Parathyroid adenoma (tissue), 2 donors: Measurements from ENCODE around the gene KPNA1.
A peak's percentile ranks its signal among the peaks of the same experiment; 100 is the strongest.
"Not testable (repeated sequence)": the region's sequence is repeated elsewhere in the genome, so short reads cannot be mapped to it uniquely, and the experiment has no call there.

Source experiments
- H2AFZ ChIP-seq: fragments of 300-600 bp; sonication (generic); one replicate; pipeline ENCODE4 v1.7.0; 2017; ENCODE audit warnings: antibody characterized with exemption, mild to moderate bottlenecking
- H3K27ac ChIP-seq: fragments of 300-600 bp; sonication (generic); one replicate; pipeline ENCODE4 v1.7.0; 2017
- H3K27me3 ChIP-seq: fragments of 300-600 bp; sonication (generic); one replicate; pipeline ENCODE4 v1.7.0; 2017; ENCODE audit warnings: low read length; ENCODE audit not compliant: control insufficient read depth, insufficient read depth
- H3K36me3 ChIP-seq: fragments of 300-600 bp; sonication (generic); one replicate; pipeline ENCODE4 v1.7.0; 2017; ENCODE audit warnings: low read length; ENCODE audit not compliant: control insufficient read depth, insufficient read depth
- H3K4me1 ChIP-seq: fragments of 300-600 bp; sonication (generic); one replicate; pipeline ENCODE4 v1.7.0; 2017; ENCODE audit warnings: control low read depth
- H3K4me2 ChIP-seq: fragments of 300-600 bp; sonication (generic); one replicate; pipeline ENCODE4 v1.7.0; 2017; ENCODE audit warnings: low read length
- H3K4me3 ChIP-seq: fragments of 300-600 bp; sonication (generic); one replicate; pipeline ENCODE4 v1.7.0; 2017; ENCODE audit warnings: low read depth, low read length
- H3K79me2 ChIP-seq: fragments of 300-600 bp; sonication (generic); one replicate; pipeline ENCODE4 v1.7.0; 2017; ENCODE audit warnings: control low read depth
- H3K9ac ChIP-seq: fragments of 300-600 bp; sonication (generic); one replicate; pipeline ENCODE4 v1.7.0; 2017; ENCODE audit warnings: mild to moderate bottlenecking
- H3K9me3 ChIP-seq: fragments of 300-600 bp; sonication (generic); one replicate; pipeline ENCODE4 v1.7.0; 2017; ENCODE audit warnings: low read length; ENCODE audit not compliant: control insufficient read depth
- CTCF ChIP-seq: fragments of 300-600 bp; sonication (generic); IDR thresholded peaks from one replicate; pipeline ENCODE4 v1.7.0; 2017; ENCODE audit warnings: antibody characterized with exemption, mild to moderate bottlenecking
- donor health status: primary hyperparathyroidism.

KPNA1 gene

GRCh38 chr3:122515020-122515468 is 305 bp upstream of the KPNA1 start:
- Histone ChIP-seq H3K27ac (peak overlapping the region; percentile 95), H3K4me3 (peak overlapping the region; percentile 95), H3K4me1 (peaks cover 12% of the 10 kb centered on the region), H3K79me2 (peaks cover 21% of the 10 kb centered on the region), H2AFZ (peak overlapping the region; percentile 83), H3K27me3 (no peaks in the 10 kb centered on the region), H3K9me3 (no peaks in the 10 kb centered on the region), H3K9ac (no peak overlapping the region), H3K36me3 (no peaks in the 10 kb centered on the region), H3K4me2 (peak overlapping the region; percentile 52)
- no peak for TF ChIP-seq CTCF

GRCh38 chr3:122513386-122514122 is 1.2 kb downstream of the KPNA1 start:
- TF ChIP-seq CTCF = no peak
- Histone ChIP-seq H3K4me3 (peak overlapping the region; percentile 95), H3K9ac (no peak overlapping the region), H3K4me1 (peaks cover 12% of the 10 kb centered on the region), H3K36me3 (no peaks in the 10 kb centered on the region), H3K27me3 (no peaks in the 10 kb centered on the region), H3K4me2 (peak overlapping the region; percentile 62), H3K79me2 (peaks cover 36% of the 10 kb centered on the region), H3K27ac (peak overlapping the region; percentile 95), H2AFZ (no peak overlapping the region), H3K9me3 (no peaks in the 10 kb centered on the region)

GRCh38 chr3:122512284-122512683 is 2.5 kb downstream of the KPNA1 start:
- Histone ChIP-seq H3K27ac (no peak overlapping the region), H3K36me3 (no peaks in the 10 kb centered on the region), H3K4me1 (peaks cover 12% of the 10 kb centered on the region), H3K27me3 (no peaks in the 10 kb centered on the region), H2AFZ (no peak overlapping the region), H3K79me2 (peaks cover 41% of the 10 kb centered on the region), H3K9me3 (no peaks in the 10 kb centered on the region), H3K4me3 (no peak overlapping the region), H3K9ac (no peak overlapping the region), H3K4me2 (no peak overlapping the region)
- no peak for TF ChIP-seq CTCF

GRCh38 chr3:122510878-122511535 is 3.7 kb downstream of the KPNA1 start:
- Histone ChIP-seq H2AFZ (no peak overlapping the region), H3K36me3 (no peaks in the 10 kb centered on the region), H3K4me2 (peak overlapping the region; percentile 10), H3K79me2 (peaks cover 48% of the 10 kb centered on the region), H3K4me3 (no peak overlapping the region), H3K9me3 (no peaks in the 10 kb centered on the region), H3K27ac (peak overlapping the region; percentile 64), H3K27me3 (no peaks in the 10 kb centered on the region), H3K9ac (no peak overlapping the region), H3K4me1 (peaks cover 15% of the 10 kb centered on the region)
- no peak for TF ChIP-seq CTCF

GRCh38 chr3:122508944-122509343 is 5.8 kb downstream of the KPNA1 start:
- not testable (repeated sequence) for H3K4me3 ChIP-seq, H3K9me3 ChIP-seq, H3K27me3 ChIP-seq, H3K4me2 ChIP-seq, H2AFZ ChIP-seq, H3K27ac ChIP-seq, H3K9ac ChIP-seq, H3K36me3 ChIP-seq
- H3K4me1 ChIP-seq = peaks cover 15% of the 10 kb centered on the region
- peaks cover 60% of the 10 kb centered on the region for H3K79me2 ChIP-seq
